ENCODE measurements around the gene GAS6.
"Not testable (repeated sequence)": the region's sequence is repeated elsewhere in the genome, so short reads cannot be mapped to it uniquely, and the experiment has no call there.

GAS6 gene

GRCh38 chr13:113867913-113868312, 4.0 kb upstream of the GAS6 start:
- not testable (repeated sequence) for DNase-seq (ENCODE audit: low read depth in 2 of 2)

- DNase-seq (ENCODE audit: low read depth in 2 of 2) = no peak
These were observed 1.6 kb upstream of the GAS6 start for GRCh38 chr13:113865427-113865826.

- DNase-seq (ENCODE audit: low read depth in 2 of 2) = no peak
These were observed 506 bp upstream of the GAS6 start for GRCh38 chr13:113864273-113864890.

- DNase-seq (ENCODE audit: low read depth in 2 of 2) = no peak
These were observed 849 bp downstream of the GAS6 start for GRCh38 chr13:113862931-113863523.

GRCh38 chr13:113862191-113862930, 1.5 kb downstream of the GAS6 start:
- no peak for DNase-seq (ENCODE audit: low read depth in 2 of 2)

- DNase-seq (ENCODE audit: low read depth in 2 of 2) = no peak
These were observed 2.3 kb downstream of the GAS6 start for GRCh38 chr13:113861433-113862030.

GRCh38 chr13:113860665-113861432, 3.0 kb downstream of the GAS6 start:
- no peak for DNase-seq (ENCODE audit: low read depth in 2 of 2)

GRCh38 chr13:113860051-113860664, 3.7 kb downstream of the GAS6 start:
- no peak for DNase-seq (ENCODE audit: low read depth in 2 of 2)

- no peak for DNase-seq (ENCODE audit: low read depth in 2 of 2)
These were observed 4.4 kb downstream of the GAS6 start for GRCh38 chr13:113859311-113860050.

GRCh38 chr13:113857531-113858195, 6.2 kb downstream of the GAS6 start:
- no peak for DNase-seq (ENCODE audit: low read depth in 2 of 2)

- no peak for DNase-seq (ENCODE audit: low read depth in 2 of 2)
These were observed 7.2 kb downstream of the GAS6 start for GRCh38 chr13:113856716-113857065.

- no peak for DNase-seq (ENCODE audit: low read depth in 2 of 2)
These were observed 7.8 kb downstream of the GAS6 start for GRCh38 chr13:113855931-113856715.

- DNase-seq (ENCODE audit: low read depth in 2 of 2) = no peak
These were observed 8.6 kb downstream of the GAS6 start for GRCh38 chr13:113855012-113855921.

- no peak for DNase-seq (ENCODE audit: low read depth in 2 of 2)
These were observed 9.5 kb downstream of the GAS6 start for GRCh38 chr13:113854238-113855011.

GRCh38 chr13:113853518-113854237, 10.2 kb downstream of the GAS6 start:
- no peak for DNase-seq (ENCODE audit: low read depth in 2 of 2)

- DNase-seq (ENCODE audit: low read depth in 2 of 2) = no peak
These were observed 11.0 kb downstream of the GAS6 start for GRCh38 chr13:113852536-113853517.
